Measurements from ENCODE around the gene AFF1.
"Not testable (repeated sequence)": the region's sequence is repeated elsewhere in the genome, so short reads cannot be mapped to it uniquely, and the experiment has no call there.

Gene AFF1

GRCh38 chr4:87058356-87059073, 123.7 kb downstream of the AFF1 start:
- no peak for DNase-seq

DNA sequence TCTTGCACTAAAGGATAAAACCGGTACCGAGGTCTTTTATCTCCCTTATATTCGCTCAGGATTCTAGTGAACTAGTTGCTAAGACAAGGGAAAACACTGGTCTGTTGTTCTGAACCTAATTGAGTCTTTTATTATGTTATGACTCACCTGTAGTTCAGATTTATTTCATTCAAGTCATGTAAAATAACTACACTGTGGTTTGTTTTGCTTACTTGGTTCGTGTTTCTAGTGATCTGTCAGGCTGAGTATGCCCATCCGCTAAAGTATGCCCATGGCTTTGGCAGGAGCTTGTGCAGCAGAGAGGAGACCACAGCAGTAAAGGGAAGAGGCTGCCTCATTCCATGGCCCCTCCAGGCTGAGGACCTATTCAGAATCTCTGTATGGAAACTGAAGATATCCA, 126.1 kb downstream of the AFF1 start:
- no peak for DNase-seq

- no peak for DNase-seq
Observed at GRCh38 chr4:87065021-87065420, 130.2 kb downstream of the AFF1 start.

DNA sequence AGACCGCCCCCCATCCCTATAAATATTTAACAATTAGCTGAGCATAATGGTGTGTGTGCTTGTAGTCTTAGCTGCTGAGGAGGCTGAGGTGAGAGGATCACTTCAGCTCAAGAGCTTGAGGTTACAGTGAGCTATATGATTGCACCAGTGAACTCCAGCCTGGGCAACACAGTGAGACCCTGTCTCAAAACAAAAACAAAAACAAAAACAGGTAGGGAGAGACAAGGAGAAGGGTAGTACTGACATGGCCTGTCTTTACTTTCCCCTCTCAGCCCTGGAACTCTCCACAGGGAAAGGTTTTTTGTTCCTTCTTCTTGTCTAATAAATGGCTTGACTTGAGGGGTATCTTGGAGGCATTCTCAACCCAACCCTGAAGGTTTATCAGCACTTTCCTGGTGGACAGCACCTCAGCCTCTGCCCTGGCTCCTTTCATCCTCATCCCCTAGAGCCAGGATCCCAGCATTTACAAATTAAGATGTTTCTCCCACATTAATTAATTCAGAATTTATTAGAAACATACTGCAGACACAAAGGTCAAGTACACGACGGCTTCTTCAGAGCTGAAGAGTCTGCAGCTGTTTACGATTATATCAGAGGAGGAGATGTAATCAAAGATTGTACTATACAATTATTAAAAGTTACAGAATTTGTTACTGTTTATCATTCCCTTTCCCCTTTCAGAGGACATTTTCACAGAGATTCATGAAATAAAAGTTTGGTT, 131.8 kb downstream of the AFF1 start:
- no peak for DNase-seq

- no peak for DNase-seq
Observed at GRCh38 chr4:87067124-87067885, 132.5 kb downstream of the AFF1 start.

DNA sequence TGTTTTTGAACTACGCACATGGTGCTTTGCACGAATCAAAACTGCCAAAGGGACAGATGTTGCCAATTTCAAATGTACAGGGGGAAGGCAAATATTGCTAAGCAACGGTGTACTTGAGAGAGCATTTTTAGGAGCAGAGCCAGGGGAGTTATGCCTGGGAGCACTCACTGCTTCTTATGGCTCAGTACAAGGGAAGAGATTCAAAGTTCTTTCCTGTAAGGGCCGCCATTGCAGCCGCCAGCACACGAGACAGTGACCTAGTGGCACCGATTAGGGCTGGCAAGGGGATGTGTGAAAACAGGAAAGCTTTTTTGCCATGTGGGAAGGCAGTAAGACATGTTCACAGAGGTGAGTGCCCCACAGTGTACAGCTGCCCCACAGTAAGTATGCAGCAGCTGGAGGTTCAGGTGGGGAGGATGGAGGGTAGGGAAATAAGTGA, 133.8 kb downstream of the AFF1 start:
- DNase-seq, result no peak

DNA sequence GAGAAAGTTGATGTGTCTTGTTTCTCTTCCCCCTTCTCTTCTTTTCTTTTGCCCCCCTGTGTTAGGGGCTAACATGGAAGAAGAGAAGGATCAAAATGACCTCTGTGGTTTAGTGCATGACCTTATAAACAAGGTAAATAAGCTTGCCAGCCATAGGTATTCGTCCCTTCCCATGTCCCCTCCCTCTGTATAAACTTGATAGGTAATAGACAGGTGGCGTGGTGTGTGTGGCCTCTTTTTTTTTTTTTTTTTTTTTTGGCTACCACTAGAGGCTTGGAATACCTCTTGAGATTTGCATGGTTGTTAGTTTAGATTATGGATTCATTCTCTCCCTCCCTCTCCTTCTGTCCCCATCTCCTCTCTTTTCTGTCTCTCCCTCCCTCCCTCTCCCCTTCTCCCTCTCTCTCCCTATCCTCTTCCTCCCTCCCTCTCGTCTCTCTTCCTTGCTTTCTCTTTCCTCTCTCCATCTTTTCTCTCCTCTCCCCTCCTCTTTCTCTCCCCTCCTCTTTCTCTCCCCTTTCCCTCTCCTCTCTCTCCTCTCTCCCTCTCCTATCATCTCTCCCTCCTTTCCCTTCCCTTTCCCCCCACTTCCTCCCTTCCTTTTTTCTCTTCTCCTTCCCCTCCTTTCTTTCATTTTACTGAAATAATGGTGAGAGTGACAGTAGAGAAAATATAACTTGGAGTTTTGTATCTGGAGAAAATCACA, 134.4 kb downstream of the AFF1 start:
- no peak for DNase-seq

DNA sequence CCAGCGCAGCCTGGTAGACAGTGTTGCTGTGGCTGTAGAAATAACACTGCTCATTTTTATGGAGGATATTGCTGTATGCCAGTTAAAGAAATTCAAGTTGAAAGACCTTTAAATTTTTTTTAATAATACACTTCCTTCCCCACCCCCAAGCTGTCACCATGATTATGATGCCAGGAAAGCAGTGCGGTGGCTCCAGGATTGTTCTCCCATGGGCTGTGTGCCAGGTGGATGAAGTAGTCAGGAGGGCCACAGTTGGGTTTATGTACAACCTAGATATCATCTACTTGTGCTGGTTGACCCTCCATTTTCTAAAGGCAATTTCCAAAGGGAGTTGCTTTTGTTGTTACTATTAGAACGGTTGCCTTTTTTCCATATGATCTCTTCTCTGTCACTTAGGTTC, 136.6 kb downstream of the AFF1 start:
- DNase-seq, result no peak

DNA sequence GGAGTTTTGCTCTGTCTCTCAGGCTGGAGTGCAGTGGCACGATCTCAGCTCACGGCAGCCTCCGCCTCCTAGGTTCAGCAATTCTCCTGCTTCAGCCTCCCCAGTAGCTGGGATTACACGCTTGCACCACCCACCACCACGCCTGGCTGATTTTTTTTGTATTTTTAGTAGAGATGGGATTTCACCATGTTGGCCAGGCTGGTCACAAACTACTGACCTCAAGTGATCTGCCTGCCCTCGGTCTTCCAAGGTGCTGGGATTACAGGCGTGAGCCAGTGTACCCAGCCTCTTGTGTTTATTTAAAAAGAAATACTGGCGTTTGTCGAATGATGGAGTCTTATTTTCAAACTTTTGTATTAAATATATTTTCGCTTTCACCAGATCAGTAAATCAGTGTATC, 137.7 kb downstream of the AFF1 start:
- not testable (repeated sequence) for DNase-seq

DNA sequence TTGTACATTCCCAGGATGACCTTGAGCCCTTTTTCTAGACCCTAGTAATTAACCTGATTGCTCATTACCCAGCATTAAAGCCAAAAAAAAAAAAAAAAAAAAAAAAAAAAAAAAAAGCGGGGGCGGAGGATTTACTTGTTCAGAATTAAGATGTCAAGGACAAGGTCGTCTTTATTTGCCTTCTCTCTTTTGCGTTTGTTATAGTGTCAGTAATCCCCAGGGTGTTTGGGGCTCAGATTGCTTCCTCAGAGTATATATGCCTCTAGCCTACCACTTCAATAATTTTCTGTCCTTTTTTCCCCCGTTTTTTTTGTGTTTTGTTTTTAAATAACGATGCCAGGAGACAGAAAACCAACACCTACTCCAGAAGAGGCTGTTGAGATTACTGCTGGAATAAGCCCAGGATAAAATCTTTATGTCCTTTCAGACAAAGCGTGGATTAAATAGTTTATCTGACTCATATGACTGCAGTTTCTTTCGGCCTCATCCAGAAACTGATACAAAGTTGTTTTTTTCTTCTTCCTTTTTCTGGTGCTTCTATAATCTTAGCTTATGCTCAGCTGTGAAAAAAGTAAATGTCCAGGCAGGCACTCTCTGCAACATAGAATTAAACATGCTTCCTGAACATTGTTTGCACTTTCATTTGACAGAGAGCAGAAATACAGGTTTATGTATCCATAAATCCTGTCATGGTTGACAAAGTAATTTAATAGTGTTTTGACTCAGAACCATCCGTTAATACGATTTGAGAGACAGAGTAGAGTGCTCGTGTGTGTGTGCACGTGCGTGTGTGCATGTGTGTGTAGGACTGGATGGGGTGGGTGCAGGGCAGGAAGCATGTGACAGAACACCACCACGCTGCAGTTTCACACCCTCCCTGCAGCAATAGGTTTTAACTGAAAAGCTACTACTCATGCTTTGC, 138.6 kb downstream of the AFF1 start:
- peak; percentile 50 for DNase-seq

GRCh38 chr4:87074121-87074488, 139.3 kb downstream of the AFF1 start:
- no peak for DNase-seq

DNA sequence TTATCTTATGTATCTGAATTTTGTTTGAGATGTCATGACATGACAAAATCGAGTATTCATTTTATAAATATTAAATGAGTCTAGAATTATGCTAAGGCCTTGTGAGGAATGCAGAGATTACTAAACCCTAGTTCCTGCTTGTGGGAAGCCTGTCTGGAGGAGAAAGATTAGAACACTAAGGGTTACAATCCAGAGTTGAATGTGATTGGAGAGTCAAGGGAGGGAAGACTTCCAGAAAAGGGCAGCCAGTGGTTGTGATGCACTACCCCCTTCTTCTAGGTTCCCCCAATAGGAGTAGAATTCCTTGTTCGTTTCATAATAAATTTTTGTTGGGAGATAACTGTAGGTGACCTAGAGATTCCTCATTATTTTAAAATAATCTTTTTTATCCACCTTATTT, 141.1 kb downstream of the AFF1 start:
- DNase-seq, result no peak

DNA sequence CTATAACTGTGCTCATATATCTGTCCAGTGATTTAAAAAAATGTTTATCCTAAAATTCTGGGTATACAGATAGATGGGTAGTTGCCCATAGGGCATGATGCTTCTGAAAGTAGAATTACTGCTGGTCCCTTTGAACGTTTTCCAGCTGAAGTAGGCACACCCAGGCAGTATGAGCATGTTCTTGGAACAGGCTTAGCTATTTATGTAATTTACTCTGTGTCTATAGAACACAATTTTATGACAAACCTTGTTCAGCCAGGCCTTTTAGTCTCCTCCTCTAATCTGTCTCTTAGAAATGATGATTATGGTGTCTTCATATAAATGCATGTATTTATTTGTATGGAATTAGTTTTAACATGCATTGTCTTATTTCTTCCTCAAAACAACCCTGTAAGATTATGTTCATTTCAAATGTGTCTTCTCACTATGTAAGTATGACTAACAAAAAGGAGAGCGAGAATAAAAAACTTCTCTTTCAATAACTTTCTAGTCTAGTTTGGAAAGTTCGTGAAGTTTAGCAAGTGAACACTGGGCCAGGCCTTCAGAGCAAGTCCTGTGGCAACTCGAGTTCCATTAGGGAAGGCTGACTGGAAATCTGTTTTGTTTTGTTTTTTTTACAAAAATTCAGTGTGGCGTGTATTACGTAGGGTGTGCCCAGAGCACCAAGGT, 142.0 kb downstream of the AFF1 start:
- no peak for DNase-seq

- no peak for DNase-seq
Observed at GRCh38 chr4:87077914-87078585, 143.2 kb downstream of the AFF1 start.

GRCh38 chr4:87078987-87079486, 144.2 kb downstream of the AFF1 start:
- DNase-seq, result no peak

GRCh38 chr4:87079967-87080366, 145.2 kb downstream of the AFF1 start:
- no peak for DNase-seq

GRCh38 chr4:87080462-87080861, 145.7 kb downstream of the AFF1 start:
- DNase-seq, result no peak

DNA sequence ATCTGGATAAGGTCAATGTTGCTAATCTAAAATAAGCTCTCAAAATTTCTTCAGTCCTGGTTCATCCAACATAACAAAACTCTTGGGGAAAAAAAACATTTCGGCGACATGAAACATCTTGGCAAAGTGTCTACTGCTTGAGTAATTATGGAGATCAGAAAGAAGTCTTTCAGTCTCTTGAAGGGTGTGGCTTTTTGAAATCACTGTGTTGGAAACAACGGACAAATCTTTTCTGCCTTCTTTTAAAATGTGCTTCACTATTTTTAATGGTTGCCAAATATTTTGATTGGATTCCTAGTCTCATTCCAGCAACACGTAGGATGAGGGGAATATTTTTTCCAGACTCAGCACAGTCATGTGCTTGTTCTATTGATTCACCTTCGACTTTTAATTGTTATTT, 147.0 kb downstream of the AFF1 start:
- DNase-seq, result no peak

DNA sequence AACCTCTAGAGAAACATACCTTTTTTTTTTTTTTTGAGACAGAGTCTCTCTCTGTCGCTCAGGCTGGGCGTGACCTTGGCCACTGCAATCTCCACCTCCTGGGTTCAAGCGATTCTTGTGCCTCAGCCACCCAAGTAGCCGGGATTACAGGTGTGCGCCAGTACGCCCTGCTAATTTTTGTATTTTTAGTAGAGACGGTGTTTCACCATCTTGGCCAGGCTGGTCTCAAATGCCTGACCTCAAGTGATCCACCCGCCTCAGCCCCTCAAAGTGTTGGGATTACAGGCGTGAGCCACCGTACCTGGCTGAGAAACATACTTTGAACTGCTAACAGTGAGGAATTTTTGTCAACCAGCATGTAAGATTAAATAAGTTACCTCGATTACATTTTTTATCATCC, 150.9 kb downstream of the AFF1 start:
- DNase-seq, result not testable (repeated sequence)

GRCh38 chr4:87086143-87086805, 151.5 kb downstream of the AFF1 start:
- DNase-seq, result no peak

Measured in activated CD4-positive, CD25-positive, alpha-beta regulatory T cell treated with anti-CD3 and anti-CD28 coated beads, Interleukin-2, amount 50 U/mL, for 72 hours (primary cell).